Endothelial cell of umbilical vein (primary cell): ENCODE results near the gene LNX2. TPM values are rescaled to one million over a fixed set of nuclear protein-coding genes. Genes with fewer than 3 reads are reported as not detected.

Experiments used
- BruUV-seq: library from RNA; stranded (reverse); fragments of 400-500 nt; replicated peaks from 2 replicates; lab custom pipeline; 2021; lab: Mats Ljungman, UMichigan
- CTCF ChIA-PET: fragments of 300-600, 350-600 bp; sonication (Branson Sonifier 250); formaldehyde crosslinking; loops from one replicate; lab custom pipeline; 2021; ENCODE audit warnings: antibody characterized with exemption, inconsistent platforms; lab: Charles Lee
- POLR2A ChIA-PET: fragments of 300-600, 350-600 bp; sonication (Branson Sonifier 250); formaldehyde crosslinking; loops from one replicate; lab custom pipeline; 2021; ENCODE audit warnings: antibody characterized with exemption, inconsistent platforms; lab: Charles Lee
- DNase-seq: peaks from one replicate; pipeline ENCODE4 v3.0.0-alpha.2; 2011; ENCODE audit warnings: low read depth, low spot score
- FAIRE-seq: peaks from 2 replicates; lab custom pipeline; 2011; peaks lifted over from hg19 to GRCh38; lab: Jason Lieb, UNC
- H2AFZ ChIP-seq: 2 replicates; pipeline ENCODE4 v1.6.0; 2012; ENCODE audit warnings: low read depth, low read length, control low read depth, inconsistent platforms
- H3K27ac ChIP-seq: 2 replicates; pipeline ENCODE4 v1.5.1; 2011; ENCODE audit warnings: low read depth, mild to moderate bottlenecking, control low read depth, low read length, moderate library complexity; ENCODE audit not compliant: insufficient read depth
- H3K27me3 ChIP-seq, 2 experiments: 2 replicates each; pipeline versions ENCODE4 v1.6.0 to v1.6.1; 2011; ENCODE audit warnings: low read length in 2 of 2, mixed read lengths in 1 of 2; ENCODE audit not compliant: control insufficient read depth in 2 of 2, insufficient read depth in 2 of 2
- H3K36me3 ChIP-seq, 2 experiments: 2 replicates in 1 of 2; 3 replicates in 1 of 2; pipeline ENCODE4 v1.5.1; 2011; ENCODE audit warnings: low read length in 2 of 2, mild to moderate bottlenecking in 1 of 2, moderate library complexity in 1 of 2; ENCODE audit not compliant: control insufficient read depth in 2 of 2, insufficient read depth in 2 of 2; ENCODE audit errors: extremely low read depth in 1 of 2
- H3K4me1 ChIP-seq: 3 replicates; pipeline ENCODE4 v1.5.1; 2011; ENCODE audit warnings: mild to moderate bottlenecking, low read length; ENCODE audit not compliant: control insufficient read depth, insufficient read depth; ENCODE audit errors: extremely low read depth
- H3K4me2 ChIP-seq: 2 replicates; pipeline ENCODE4 v1.6.1; 2011; ENCODE audit warnings: low read length, control low read depth, mixed read lengths; ENCODE audit not compliant: insufficient read depth
- H3K4me3 ChIP-seq, 3 experiments: fragments of 200-600 bp in 1 of 3; sonication (generic), shearing (Covaris generic) in 1 of 3; replicated peaks in 1 of 3; 2 replicates each; pipeline ENCODE4 v1.5.1; 2011 to 2016; ENCODE audit warnings: control low read depth in 3 of 3, low read length in 3 of 3, mild to moderate bottlenecking in 2 of 3, inconsistent platforms in 1 of 3, low read depth in 1 of 3, moderate library complexity in 1 of 3; ENCODE audit not compliant: insufficient read depth in 1 of 3
- H3K79me2 ChIP-seq: 2 replicates; pipeline ENCODE4 v1.6.0; 2012; ENCODE audit warnings: low read length, inconsistent platforms; ENCODE audit not compliant: control insufficient read depth, insufficient read depth
- H3K9ac ChIP-seq: replicated peaks from 2 replicates; pipeline ENCODE3; 2011; ENCODE audit warnings: low read length, control low read depth; ENCODE audit not compliant: insufficient read depth; ENCODE audit errors: extremely low read depth
- H3K9me1 ChIP-seq: replicated peaks from 3 replicates; pipeline ENCODE4 v1.6.0; 2011; ENCODE audit warnings: mild to moderate bottlenecking, low read length; ENCODE audit not compliant: control insufficient read depth, insufficient read depth; ENCODE audit errors: extremely low read depth
- H3K9me3 ChIP-seq: replicated peaks from 2 replicates; pipeline ENCODE4 v1.5.1; 2012; ENCODE audit warnings: low read length, inconsistent platforms; ENCODE audit not compliant: control insufficient read depth, insufficient read depth
- H4K20me1 ChIP-seq: replicated peaks from 2 replicates; pipeline ENCODE3; 2011; ENCODE audit warnings: mild to moderate bottlenecking, low read length; ENCODE audit not compliant: control insufficient read depth, insufficient read depth; ENCODE audit errors: extremely low read depth
- CTCF ChIP-seq, 2 donors: IDR thresholded peaks; 1 replicate in 1 of 2; 2 replicates in 1 of 2; pipeline ENCODE4 v1.5.1; 2011; ENCODE audit warnings: low read length in 2 of 2, mild to moderate bottlenecking in 2 of 2, moderate library complexity in 2 of 2, control low read depth in 1 of 2, inconsistent platforms in 1 of 2, low read depth in 1 of 2; ENCODE audit not compliant: insufficient read depth in 1 of 2; ENCODE audit errors: extremely low read depth in 1 of 2
- EZH2 ChIP-seq: IDR thresholded peaks from 2 replicates; pipeline ENCODE4 v1.6.1; 2012; ENCODE audit warnings: borderline replicate concordance, low read depth, mild to moderate bottlenecking, moderate library complexity, low read length, inconsistent platforms; ENCODE audit not compliant: severe bottlenecking
- FOS ChIP-seq: IDR thresholded peaks from 2 replicates; pipeline ENCODE4 v1.6.1; 2011; ENCODE audit warnings: mild to moderate bottlenecking, low read length, moderate library complexity, borderline replicate concordance; ENCODE audit not compliant: insufficient read depth
- GATA2 ChIP-seq: IDR thresholded peaks from 2 replicates; pipeline ENCODE4 v1.7.0; 2011; ENCODE audit warnings: low read depth, mild to moderate bottlenecking, moderate library complexity, mixed read lengths, low read length; ENCODE audit not compliant: insufficient read length, insufficient read depth
- JUN ChIP-seq: IDR thresholded peaks from 2 replicates; pipeline ENCODE4 v1.6.1; 2011; ENCODE audit warnings: borderline replicate concordance, low read depth; ENCODE audit not compliant: insufficient read length, insufficient read depth
- MAX ChIP-seq: IDR thresholded peaks from 2 replicates; pipeline ENCODE4 v1.6.1; 2011; ENCODE audit not compliant: insufficient read depth, insufficient read length
- MYC ChIP-seq: IDR thresholded peaks from one replicate; pipeline ENCODE4 v1.6.1; 2011; ENCODE audit warnings: mild to moderate bottlenecking, low read depth, low read length
- POLR2A ChIP-seq: IDR thresholded peaks from 2 replicates; pipeline ENCODE4 v1.6.1; 2012; ENCODE audit warnings: low read depth, mild to moderate bottlenecking, control low read depth, low read length
- POLR2AphosphoS5 ChIP-seq: IDR thresholded peaks from 2 replicates; pipeline ENCODE4 v1.6.1; 2012; ENCODE audit warnings: low read depth, mild to moderate bottlenecking, control low read depth, low read length, moderate library complexity; ENCODE audit not compliant: insufficient read depth
- dilution Hi-C: fragments of 300-500 bp; cut with MboI; formaldehyde crosslinking; loops from one replicate; pipeline ENCODE4 v1.15.0; 2019; ENCODE audit warnings: low sequenced_read_pairs; ENCODE audit not compliant: extremely low pct_ligation_motif_present
- intact Hi-C: fragments of 100-400 bp; cut with micrococcal nuclease; formaldehyde crosslinking; loops from one replicate; pipeline ENCODE4 v1.10.0; 2022
- polyA plus RNA-seq, 4 experiments: library from polyadenylated mRNA; depleted of rRNA in 3 of 4; stranded (reverse) in 3 of 4; unstranded in 1 of 4; fragments of >200 nt; gene quantifications; 2 replicates each; pipeline versions ENCODE4 v1.2.1 to v1.2.3, GENCODE V29; 2011 to 2012; ENCODE audit warnings: missing spikeins in 1 of 4
- total RNA-seq: library from RNA; stranded (reverse); gene quantifications from 2 replicates; pipeline ENCODE4 v1.2.3, GENCODE V29; 2021

LNX2 gene
- total and polyA plus RNA-seq, 2 donors (not counting 3 experiments of a cell fraction or from before 2014, with no cell fraction given) = 7.0 to 9.1 TPM

GRCh38 chr13:27660511-27660910 is 40.2 kb upstream of the LNX2 start:
- H4K20me1 ChIP-seq = no peaks in the 10 kb centered on the region
- peaks cover 13% of the 10 kb centered on the region for H3K4me1 ChIP-seq
- no peaks in the 10 kb centered on the region for H3K27me3 ChIP-seq
- intact Hi-C loops (no loop called here), dilution Hi-C loops (no loop called here)
- BruUV-seq = no TSS peak
- H3K9ac ChIP-seq = no peak overlapping the region
- ChIA-PET POLR2A (interaction anchor here (0.5 kb wide), 1 partner anchor 26 kb away, joined by 6 read pairs; no protein-coding TSS in a partner anchor), CTCF (interaction anchor here (1.5 kb wide), 1 partner anchor 127 kb away, joined by 3 read pairs; no protein-coding TSS in a partner anchor)
- FAIRE-seq = no peak
- no peaks in the 10 kb centered on the region for H3K9me3 ChIP-seq
- no peak overlapping the region for H2AFZ ChIP-seq
- TF ChIP-seq JUN = no peak
- no peak for TF ChIP-seq FOS
- no peak for TF ChIP-seq MYC
- no peak for TF ChIP-seq EZH2
- no peak for TF ChIP-seq POLR2A
- no peak for TF ChIP-seq POLR2AphosphoS5
- H3K27ac ChIP-seq = no peak overlapping the region
- H3K4me2 ChIP-seq = no peak overlapping the region
- no peaks in the 10 kb centered on the region for H3K36me3 ChIP-seq
- DNase-seq = no peak
- H3K4me3 ChIP-seq = no peak overlapping the region
- H3K79me2 ChIP-seq = peaks cover 1% of the 10 kb centered on the region
- peaks cover 3% of the 10 kb centered on the region for H3K9me1 ChIP-seq

DNA sequence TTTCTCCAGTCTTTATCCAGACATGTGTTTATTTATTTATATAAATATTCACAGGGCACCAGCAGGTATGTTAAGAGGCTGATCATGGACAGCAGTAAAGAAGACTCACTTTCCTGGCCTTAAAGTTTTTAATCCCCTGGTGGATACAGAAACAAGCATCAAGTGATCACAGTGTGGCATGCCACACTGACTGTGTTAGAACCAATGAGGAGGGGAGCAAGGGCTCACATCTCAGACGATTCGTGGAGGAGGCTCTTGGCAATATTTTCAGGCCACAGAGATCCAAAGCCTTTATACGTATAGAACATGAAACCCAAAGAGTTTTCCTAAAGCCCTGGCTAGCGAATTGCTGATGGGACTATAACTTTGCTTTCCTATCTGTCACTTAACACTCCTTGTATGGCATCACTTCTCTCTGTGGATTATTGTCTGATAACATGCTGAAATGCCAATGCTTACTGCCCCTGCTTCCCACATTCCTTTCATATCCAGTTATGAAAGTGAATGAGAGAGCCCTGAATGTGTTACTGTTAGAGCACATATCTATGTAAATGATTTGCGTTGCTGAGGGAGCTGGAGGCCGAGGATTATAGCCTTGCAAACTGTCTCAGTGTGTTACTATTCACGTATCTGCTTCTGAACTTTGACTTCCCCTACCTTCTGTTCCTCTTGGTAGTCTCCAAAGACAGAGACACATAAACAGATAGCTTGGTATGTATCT is 39.0 kb upstream of the LNX2 start:
- Histone ChIP-seq H3K27ac (no peak overlapping the region), H3K4me3 (no peak overlapping the region), H3K4me2 (no peak overlapping the region), H3K9me1 (peaks cover 3% of the 10 kb centered on the region), H3K27me3 (no peaks in the 10 kb centered on the region), H4K20me1 (no peaks in the 10 kb centered on the region), H3K36me3 (no peaks in the 10 kb centered on the region), H3K4me1 (peaks cover 13% of the 10 kb centered on the region), H3K9me3 (no peaks in the 10 kb centered on the region), H3K79me2 (peaks cover 1% of the 10 kb centered on the region), H3K9ac (no peak overlapping the region), H2AFZ (no peak overlapping the region)
- dilution Hi-C loops (no loop called here), intact Hi-C loops (no loop called here)
- FAIRE-seq (no peak), DNase-seq (no peak)
- no TSS peak for BruUV-seq
- TF ChIP-seq CTCF (IDR thresholded peaks at IDR 0.05; ENCODE audit: extremely low read depth in 1 of 2, insufficient read depth in 1 of 2, low read depth in 1 of 2, low read length in 2 of 2) (no peak), JUN (no peak), POLR2AphosphoS5 (no peak), EZH2 (no peak), FOS (no peak), MAX (no peak), GATA2 (no peak), MYC (no peak), POLR2A (no peak)
- POLR2A ChIA-PET = no interaction called here
- CTCF ChIA-PET = interaction anchor here (1.5 to 1.6 kb wide), 2 partner anchors 10 to 22 kb away, joined by 8 to 9 read pairs; no protein-coding TSS in a partner anchor
